ENCODE results near the gene TAMALIN.

GRCh38 chr12:52054231-52054832 is 47.6 kb downstream of the TAMALIN start:
- TF ChIP-seq, protein P1, sequence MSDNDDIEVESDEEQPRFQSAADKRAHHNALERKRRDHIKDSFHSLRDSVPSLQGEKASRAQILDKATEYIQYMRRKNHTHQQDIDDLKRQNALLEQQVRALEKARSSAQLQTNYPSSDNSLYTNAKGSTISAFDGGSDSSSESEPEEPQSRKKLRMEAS (IDR thresholded peaks at IDR 0.05), result no peak
- TF ChIP-seq YY1 (IDR thresholded peaks at IDR 0.05; ENCODE audit: low read depth) (no peak), FOXM1 (IDR thresholded peaks at IDR 0.05; ENCODE audit: borderline replicate concordance, low read depth) (no peak), REST (IDR thresholded peaks at IDR 0.05; ENCODE audit: low read depth) (no peak), CEBPB (IDR thresholded peaks at IDR 0.05) (no peak), RAD21 (IDR thresholded peaks at IDR 0.05; ENCODE audit: low read depth) (no peak)
